Measurements from ENCODE around the gene AGPAT4.

The AGPAT4 gene

GRCh38 chr6:161142957-161143296 is 130.9 kb downstream of the AGPAT4 start:
- Histone ChIP-seq H3K4ac (ENCODE audit: low read depth, low read length) (no peak overlapping the region), H3K18ac (ENCODE audit: low read length) (no peak overlapping the region), H3K79me1 (ENCODE audit: low read length) (no peaks in the 10 kb centered on the region), H3K27ac (ENCODE audit: low read depth, low read length) (no peak overlapping the region), H3K79me2 (ENCODE audit: control insufficient read depth, insufficient read depth, low read length) (no peaks in the 10 kb centered on the region), H3K4me3 (ENCODE audit: low read length) (no peak overlapping the region), H3K36me3 (ENCODE audit: control insufficient read depth, insufficient read depth, low read length) (peaks cover 11% of the 10 kb centered on the region), H3K23ac (ENCODE audit: low read length) (no peak overlapping the region), H4K5ac (ENCODE audit: low read length) (no peak overlapping the region), H3K27me3 (ENCODE audit: insufficient read depth, low read length, poor library complexity) (no peaks in the 10 kb centered on the region), H3K4me1 (ENCODE audit: control insufficient read depth, low read depth, low read length) (no peaks in the 10 kb centered on the region), H2BK120ac (ENCODE audit: low read depth, low read length) (no peak overlapping the region), H2BK5ac (ENCODE audit: low read length) (no peak overlapping the region), H4K8ac (ENCODE audit: low read depth, low read length) (no peak overlapping the region), H3K4me2 (ENCODE audit: low read length) (no peak overlapping the region), H3K9ac (ENCODE audit: low read length) (no peak overlapping the region), H2AK5ac (ENCODE audit: low read length) (no peak overlapping the region), H3K56ac (ENCODE audit: low read length) (no peak overlapping the region), H2BK15ac (replicated peaks; ENCODE audit: low read depth) (no peak overlapping the region)
- no peak for DNase-seq
- WGBS (ENCODE audit: extremely low coverage, insufficient coverage, low lambda C conversion rate): no CpG with 5 or more reads among the region's 5 CpGs

GRCh38 chr6:161141173-161141572 is 132.7 kb downstream of the AGPAT4 start:
- Histone ChIP-seq H3K4me3 (ENCODE audit: low read length) (no peak overlapping the region), H3K4me2 (ENCODE audit: low read length) (no peak overlapping the region), H3K36me3 (ENCODE audit: control insufficient read depth, insufficient read depth, low read length) (peaks cover 8% of the 10 kb centered on the region), H2BK5ac (ENCODE audit: low read length) (no peak overlapping the region), H2BK120ac (ENCODE audit: low read depth, low read length) (no peak overlapping the region), H3K18ac (ENCODE audit: low read length) (no peak overlapping the region), H2AK5ac (ENCODE audit: low read length) (no peak overlapping the region), H2BK15ac (replicated peaks; ENCODE audit: low read depth) (no peak overlapping the region), H3K4ac (ENCODE audit: low read depth, low read length) (no peak overlapping the region), H3K9ac (ENCODE audit: low read length) (no peak overlapping the region), H3K27ac (ENCODE audit: low read depth, low read length) (no peak overlapping the region), H3K79me1 (ENCODE audit: low read length) (no peaks in the 10 kb centered on the region), H4K8ac (ENCODE audit: low read depth, low read length) (no peak overlapping the region), H3K79me2 (ENCODE audit: control insufficient read depth, insufficient read depth, low read length) (no peaks in the 10 kb centered on the region), H3K23ac (ENCODE audit: low read length) (no peak overlapping the region), H3K56ac (ENCODE audit: low read length) (no peak overlapping the region), H4K5ac (ENCODE audit: low read length) (no peak overlapping the region), H3K4me1 (ENCODE audit: control insufficient read depth, low read depth, low read length) (no peaks in the 10 kb centered on the region), H3K27me3 (ENCODE audit: insufficient read depth, low read length, poor library complexity) (no peaks in the 10 kb centered on the region)
- WGBS (ENCODE audit: extremely low coverage, insufficient coverage, low lambda C conversion rate): no CpG with 5 or more reads among the region's 11 CpGs
- no peak for DNase-seq

DNA sequence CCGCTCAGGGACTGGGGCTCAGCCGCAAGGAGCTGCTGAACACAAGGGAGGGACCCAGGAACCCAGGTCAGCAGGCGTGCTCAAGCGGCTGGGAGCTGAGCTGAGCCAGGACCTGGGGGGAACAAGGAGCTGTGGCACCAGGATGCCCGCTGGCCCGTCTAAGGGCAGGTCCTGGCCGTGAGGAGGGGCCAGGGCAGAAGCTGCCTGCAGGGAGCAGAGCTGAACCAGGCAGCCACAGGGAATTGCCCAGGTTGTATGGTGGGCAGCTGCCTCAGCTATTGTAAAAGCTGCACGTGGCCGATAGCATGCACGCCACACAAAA is 133.3 kb downstream of the AGPAT4 start:
- Histone ChIP-seq H2BK5ac (ENCODE audit: low read length) (no peak overlapping the region), H3K4me2 (ENCODE audit: low read length) (no peak overlapping the region), H3K79me1 (ENCODE audit: low read length) (no peaks in the 10 kb centered on the region), H2BK15ac (replicated peaks; ENCODE audit: low read depth) (no peak overlapping the region), H3K23ac (ENCODE audit: low read length) (no peak overlapping the region), H3K36me3 (ENCODE audit: control insufficient read depth, insufficient read depth, low read length) (peaks cover 5% of the 10 kb centered on the region), H2AK5ac (ENCODE audit: low read length) (no peak overlapping the region), H3K56ac (ENCODE audit: low read length) (no peak overlapping the region), H3K4me1 (ENCODE audit: control insufficient read depth, low read depth, low read length) (no peaks in the 10 kb centered on the region), H3K4ac (ENCODE audit: low read depth, low read length) (no peak overlapping the region), H3K27ac (ENCODE audit: low read depth, low read length) (no peak overlapping the region), H3K4me3 (ENCODE audit: low read length) (no peak overlapping the region), H3K9ac (ENCODE audit: low read length) (no peak overlapping the region), H3K79me2 (ENCODE audit: control insufficient read depth, insufficient read depth, low read length) (no peaks in the 10 kb centered on the region), H4K5ac (ENCODE audit: low read length) (no peak overlapping the region), H3K18ac (ENCODE audit: low read length) (no peak overlapping the region), H2BK120ac (ENCODE audit: low read depth, low read length) (no peak overlapping the region), H4K8ac (ENCODE audit: low read depth, low read length) (no peak overlapping the region), H3K27me3 (ENCODE audit: insufficient read depth, low read length, poor library complexity) (no peaks in the 10 kb centered on the region)
- WGBS (ENCODE audit: extremely low coverage, insufficient coverage, low lambda C conversion rate): no CpG with 5 or more reads among the region's 10 CpGs
- no peak for DNase-seq

GRCh38 chr6:161139766-161140553 is 133.9 kb downstream of the AGPAT4 start:
- Histone ChIP-seq H2BK15ac (replicated peaks; ENCODE audit: low read depth) (no peak overlapping the region), H3K18ac (ENCODE audit: low read length) (no peak overlapping the region), H2AK5ac (ENCODE audit: low read length) (no peak overlapping the region), H3K4me3 (ENCODE audit: low read length) (no peak overlapping the region), H3K4me2 (ENCODE audit: low read length) (no peak overlapping the region), H3K79me1 (ENCODE audit: low read length) (no peaks in the 10 kb centered on the region), H2BK5ac (ENCODE audit: low read length) (no peak overlapping the region), H2BK120ac (ENCODE audit: low read depth, low read length) (no peak overlapping the region), H3K4ac (ENCODE audit: low read depth, low read length) (no peak overlapping the region), H3K4me1 (ENCODE audit: control insufficient read depth, low read depth, low read length) (no peaks in the 10 kb centered on the region), H3K23ac (ENCODE audit: low read length) (no peak overlapping the region), H4K5ac (ENCODE audit: low read length) (no peak overlapping the region), H3K56ac (ENCODE audit: low read length) (no peak overlapping the region), H3K36me3 (ENCODE audit: control insufficient read depth, insufficient read depth, low read length) (peaks cover 7% of the 10 kb centered on the region), H3K79me2 (ENCODE audit: control insufficient read depth, insufficient read depth, low read length) (no peaks in the 10 kb centered on the region), H3K9ac (ENCODE audit: low read length) (no peak overlapping the region), H4K8ac (ENCODE audit: low read depth, low read length) (no peak overlapping the region), H3K27me3 (ENCODE audit: insufficient read depth, low read length, poor library complexity) (no peaks in the 10 kb centered on the region), H3K27ac (ENCODE audit: low read depth, low read length) (no peak overlapping the region)
- no CpG with 5 or more reads among the region's 28 CpGs for WGBS (ENCODE audit: extremely low coverage, insufficient coverage, low lambda C conversion rate)
- no peak for DNase-seq

DNA sequence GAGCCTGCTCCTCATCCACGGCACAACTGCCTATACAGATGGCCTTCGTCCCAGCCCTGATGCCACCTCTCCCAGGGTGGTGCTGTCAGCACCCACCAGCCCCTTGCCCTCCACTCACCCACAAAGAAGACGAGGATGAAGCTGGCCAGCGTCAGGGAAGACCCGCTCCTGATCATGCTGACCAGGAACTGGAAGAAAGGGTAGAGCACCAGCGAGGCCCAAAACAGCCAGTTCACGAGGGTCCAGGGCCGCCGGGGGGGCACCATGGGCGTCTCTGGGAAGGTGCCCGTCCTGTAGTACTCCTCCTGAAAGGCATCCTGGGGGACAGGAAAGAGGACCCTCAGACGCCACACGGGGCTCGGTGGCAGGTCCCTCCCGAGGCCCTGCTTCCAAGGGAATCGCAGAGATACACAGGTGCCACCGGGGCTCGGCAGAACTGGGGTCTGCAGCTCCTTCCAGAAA is 134.5 kb downstream of the AGPAT4 start:
- no CpG with 5 or more reads among the region's 18 CpGs for WGBS (ENCODE audit: extremely low coverage, insufficient coverage, low lambda C conversion rate)
- peaks cover 7% of the 10 kb centered on the region for H3K36me3 ChIP-seq (ENCODE audit: control insufficient read depth, insufficient read depth, low read length)

More for the DNA sequence above, 134.5 kb downstream of the AGPAT4 start:
- Histone ChIP-seq H3K9ac (ENCODE audit: low read length) (no peak overlapping the region), H2BK120ac (ENCODE audit: low read depth, low read length) (no peak overlapping the region), H4K8ac (ENCODE audit: low read depth, low read length) (no peak overlapping the region), H3K4me3 (ENCODE audit: low read length) (no peak overlapping the region), H3K56ac (ENCODE audit: low read length) (no peak overlapping the region), H3K79me2 (ENCODE audit: control insufficient read depth, insufficient read depth, low read length) (no peaks in the 10 kb centered on the region), H3K4me1 (ENCODE audit: control insufficient read depth, low read depth, low read length) (no peaks in the 10 kb centered on the region), H4K5ac (ENCODE audit: low read length) (no peak overlapping the region), H2BK5ac (ENCODE audit: low read length) (no peak overlapping the region), H2AK5ac (ENCODE audit: low read length) (no peak overlapping the region), H3K27me3 (ENCODE audit: insufficient read depth, low read length, poor library complexity) (no peaks in the 10 kb centered on the region), H2BK15ac (replicated peaks; ENCODE audit: low read depth) (no peak overlapping the region), H3K4ac (ENCODE audit: low read depth, low read length) (no peak overlapping the region), H3K4me2 (ENCODE audit: low read length) (no peak overlapping the region), H3K18ac (ENCODE audit: low read length) (no peak overlapping the region), H3K79me1 (ENCODE audit: low read length) (no peaks in the 10 kb centered on the region), H3K23ac (ENCODE audit: low read length) (no peak overlapping the region), H3K27ac (ENCODE audit: low read depth, low read length) (no peak overlapping the region)
- DNase-seq: no peak

All from mesendoderm (in vitro differentiated cells).